Measurements from ENCODE around the gene LINC01488. TPM values are rescaled to one million over a fixed set of nuclear protein-coding genes. Genes with fewer than 3 reads are reported as not detected.

The LINC01488 gene
- not detected in 2 replicates for total RNA-seq (2014; rRNA removed; shearing (Covaris generic))
- polyA plus RNA-seq (2016; fragmentation: Nextera tagmentation; extraction: Ambion mirVana), result not detected in 2 replicates

GRCh38 chr11:69481393-69481844 lies at the start of gene LINC01488:
Gene LINC01488 (plus strand): TSS chr11:69481663.
- Histone ChIP-seq H3K4me1 (ENCODE audit: insufficient read depth) (peaks cover 11% of the 10 kb centered on the region), H3K4me3 (no peak within 1 kb of the TSS), H3F3A (ENCODE audit: insufficient read depth) (no peaks in the 10 kb centered on the region), H3K36me3 (ENCODE audit: low read depth) (no peaks in the 10 kb centered on the region), H3K79me2 (ENCODE audit: insufficient read depth) (no peaks in the 10 kb centered on the region), H3K27me3 (replicated peaks; ENCODE audit: insufficient read depth) (no peaks in the 10 kb centered on the region), H3K4me2 (ENCODE audit: unreplicated experiment) (no peak within 1 kb of the TSS), H3K27ac (no peak within 1 kb of the TSS), H4K20me1 (ENCODE audit: insufficient read depth) (no peaks in the 10 kb centered on the region), H3K9me2 (ENCODE audit: insufficient read depth) (no peaks in the 10 kb centered on the region), H3K9me3 (ENCODE audit: low read depth) (no peaks in the 10 kb centered on the region), H3K9ac (0 out of 2 replicates have a peak within 1 kb of the TSS, but pooled peaks have one; percentile 0), H2AFZ (no peak within 1 kb of the TSS)
- 86 to 90% methylated on average over 4 of the region's 4 CpGs for WGBS, 2 experiments (ENCODE audit: low coverage in 1 of 2, low lambda C conversion rate in 2 of 2, missing lambda C conversion rate in 2 of 2)
- TF ChIP-seq EZH2phosphoT487 (IDR thresholded peaks at IDR 0.05; ENCODE audit: insufficient read depth, low read depth), result no peak
- no peak for TF ChIP-seq EZH2 (IDR thresholded peaks at IDR 0.05; ENCODE audit: insufficient read depth, poor library complexity, severe bottlenecking)
- in situ Hi-C loops (cut with MboI), result no loop called here
- no peak for DNase-seq

- Histone ChIP-seq H3K9me3 (ENCODE audit: low read depth) (no peaks in the 10 kb centered on the region), H3K36me3 (ENCODE audit: low read depth) (no peaks in the 10 kb centered on the region), H3K27ac (no peak overlapping the region), H3K9me2 (ENCODE audit: insufficient read depth) (no peaks in the 10 kb centered on the region), H3F3A (ENCODE audit: insufficient read depth) (no peaks in the 10 kb centered on the region), H3K27me3 (replicated peaks; ENCODE audit: insufficient read depth) (no peaks in the 10 kb centered on the region), H3K4me1 (ENCODE audit: insufficient read depth) (no peaks in the 10 kb centered on the region), H2AFZ (no peak overlapping the region), H3K4me2 (ENCODE audit: unreplicated experiment) (no peak overlapping the region), H4K20me1 (ENCODE audit: insufficient read depth) (no peaks in the 10 kb centered on the region), H3K79me2 (ENCODE audit: insufficient read depth) (no peaks in the 10 kb centered on the region), H3K4me3 (no peak overlapping the region), H3K9ac (no peak overlapping the region)
- no peak for DNase-seq
- 87% methylated on average over 14 of the region's 14 CpGs for WGBS, 2 experiments (ENCODE audit: low coverage in 1 of 2, low lambda C conversion rate in 2 of 2, missing lambda C conversion rate in 2 of 2)
- TF ChIP-seq EZH2 (IDR thresholded peaks at IDR 0.05; ENCODE audit: insufficient read depth, poor library complexity, severe bottlenecking) (no peak), EZH2phosphoT487 (IDR thresholded peaks at IDR 0.05; ENCODE audit: insufficient read depth, low read depth) (no peak)
- in situ Hi-C loops (cut with MboI), result no loop called here
Measured at GRCh38 chr11:69431893-69432738, 49.3 kb upstream of the LINC01488 start.

GRCh38 chr11:69433741-69434140 lies 47.7 kb upstream of the LINC01488 start:
- H3K4me2 ChIP-seq (ENCODE audit: unreplicated experiment), result no peak overlapping the region
- H4K20me1 ChIP-seq (ENCODE audit: insufficient read depth), result no peaks in the 10 kb centered on the region
- TF ChIP-seq EZH2 (IDR thresholded peaks at IDR 0.05; ENCODE audit: insufficient read depth, poor library complexity, severe bottlenecking) (no peak), EZH2phosphoT487 (IDR thresholded peaks at IDR 0.05; ENCODE audit: insufficient read depth, low read depth) (no peak)
- no peak overlapping the region for H3K4me3 ChIP-seq
- H3K27ac ChIP-seq, result no peak overlapping the region
- H3K9me2 ChIP-seq (ENCODE audit: insufficient read depth), result no peaks in the 10 kb centered on the region
- no peaks in the 10 kb centered on the region for H3K9me3 ChIP-seq (ENCODE audit: low read depth)
- 90 to 95% methylated on average over 7 of the region's 7 CpGs for whole genome bisulfite sequencing, 2 experiments (ENCODE audit: low coverage in 1 of 2, low lambda C conversion rate in 2 of 2, missing lambda C conversion rate in 2 of 2)
- no peak overlapping the region for H3K9ac ChIP-seq
- H3K36me3 ChIP-seq (ENCODE audit: low read depth), result no peaks in the 10 kb centered on the region
- no peak for DNase-seq
- in situ Hi-C loops (cut with MboI), result no loop called here
- H3K27me3 ChIP-seq (replicated peaks; ENCODE audit: insufficient read depth), result no peaks in the 10 kb centered on the region
- H3K4me1 ChIP-seq (ENCODE audit: insufficient read depth), result no peaks in the 10 kb centered on the region
- H2AFZ ChIP-seq, result no peak overlapping the region
- no peaks in the 10 kb centered on the region for H3F3A ChIP-seq (ENCODE audit: insufficient read depth)
- no peaks in the 10 kb centered on the region for H3K79me2 ChIP-seq (ENCODE audit: insufficient read depth)

GRCh38 chr11:69434471-69434931 lies 47.0 kb upstream of the LINC01488 start:
- no peak for DNase-seq

More at GRCh38 chr11:69434471-69434931, 47.0 kb upstream of the LINC01488 start:
- Histone ChIP-seq H3K4me1 (ENCODE audit: insufficient read depth) (no peaks in the 10 kb centered on the region), H3K9ac (no peak overlapping the region), H3K79me2 (ENCODE audit: insufficient read depth) (no peaks in the 10 kb centered on the region), H3K27me3 (replicated peaks; ENCODE audit: insufficient read depth) (no peaks in the 10 kb centered on the region), H2AFZ (no peak overlapping the region), H3K36me3 (ENCODE audit: low read depth) (no peaks in the 10 kb centered on the region), H3K4me2 (ENCODE audit: unreplicated experiment) (no peak overlapping the region), H4K20me1 (ENCODE audit: insufficient read depth) (no peaks in the 10 kb centered on the region), H3F3A (ENCODE audit: insufficient read depth) (no peaks in the 10 kb centered on the region), H3K27ac (no peak overlapping the region), H3K4me3 (no peak overlapping the region), H3K9me3 (ENCODE audit: low read depth) (no peaks in the 10 kb centered on the region), H3K9me2 (ENCODE audit: insufficient read depth) (no peaks in the 10 kb centered on the region)
- in situ Hi-C loops (cut with MboI), result no loop called here
- 89 to 90% methylated on average over 10 to 11 of the region's 11 CpGs for WGBS, 2 experiments (ENCODE audit: low coverage in 1 of 2, low lambda C conversion rate in 2 of 2, missing lambda C conversion rate in 2 of 2)
- no peak for TF ChIP-seq EZH2phosphoT487 (IDR thresholded peaks at IDR 0.05; ENCODE audit: insufficient read depth, low read depth)
- no peak for TF ChIP-seq EZH2 (IDR thresholded peaks at IDR 0.05; ENCODE audit: insufficient read depth, poor library complexity, severe bottlenecking)

Data from GM23248 (cell line).